NCI-H69 (cell line): ENCODE data around the gene RNGTT.
A peak's percentile ranks its signal among the peaks of the same experiment; 100 is the strongest.
"Not testable (repeated sequence)": the region's sequence is repeated elsewhere in the genome, so short reads cannot be mapped to it uniquely, and the experiment has no call there.

Experiments used
- DNase-seq: peaks from one replicate; lab custom pipeline; 2025; lab: John Stamatoyannopoulos, UW

The RNGTT gene

GRCh38 chr6:88970301-88970700, 6.9 kb upstream of the RNGTT start:
- no peak for DNase-seq

GRCh38 chr6:88969255-88969654, 5.8 kb upstream of the RNGTT start:
- not testable (repeated sequence) for DNase-seq

- DNase-seq: no peak
These were observed 4.5 kb upstream of the RNGTT start for GRCh38 chr6:88967891-88968290.

- peak; percentile 29 for DNase-seq
These were observed 2.3 kb upstream of the RNGTT start for GRCh38 chr6:88965691-88966090.

DNA sequence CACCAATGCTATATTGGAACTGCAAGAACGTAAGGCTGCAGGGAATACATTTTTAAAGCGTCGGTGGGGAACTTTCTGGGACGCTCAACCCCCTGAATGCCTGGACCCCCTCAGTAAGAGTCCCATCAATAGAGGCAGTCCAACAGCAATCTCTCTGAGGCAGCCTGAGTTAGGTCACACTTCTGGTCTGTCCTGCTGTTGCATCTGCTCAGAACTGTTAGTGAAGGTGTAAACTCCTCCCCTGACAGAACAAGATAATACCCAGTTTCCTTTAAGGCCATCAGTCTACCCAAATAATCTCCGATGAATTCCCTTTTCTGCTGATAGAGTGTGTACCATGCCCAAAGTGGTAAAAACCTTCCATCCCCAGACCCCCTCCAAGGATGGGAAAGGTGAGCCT, 1.1 kb upstream of the RNGTT start:
- peak; percentile 37 for DNase-seq

DNA sequence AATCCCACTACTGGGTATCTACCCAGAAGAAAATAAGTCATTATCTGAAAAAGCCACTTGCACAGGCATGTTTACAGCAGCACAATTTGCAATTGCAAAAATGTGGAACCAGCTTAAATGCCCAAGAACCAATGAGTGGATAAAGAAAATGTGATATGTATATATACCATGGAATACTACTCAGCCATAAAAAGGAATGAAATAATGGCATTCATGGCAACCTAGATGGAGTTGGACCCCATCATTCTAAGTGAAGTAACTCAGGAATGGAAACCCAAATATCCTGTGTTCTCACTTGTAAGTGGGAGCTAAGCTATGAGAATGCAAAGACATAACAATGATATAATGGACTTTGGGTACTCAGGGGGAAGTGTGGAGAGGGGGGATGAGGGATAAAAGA, 4.6 kb downstream of the RNGTT start:
- DNase-seq: no peak

GRCh38 chr6:88953550-88954386, 9.7 kb downstream of the RNGTT start:
- DNase-seq: no peak

- DNase-seq: peak; percentile 4
These were observed 11.2 kb downstream of the RNGTT start for GRCh38 chr6:88952065-88952704.

DNA sequence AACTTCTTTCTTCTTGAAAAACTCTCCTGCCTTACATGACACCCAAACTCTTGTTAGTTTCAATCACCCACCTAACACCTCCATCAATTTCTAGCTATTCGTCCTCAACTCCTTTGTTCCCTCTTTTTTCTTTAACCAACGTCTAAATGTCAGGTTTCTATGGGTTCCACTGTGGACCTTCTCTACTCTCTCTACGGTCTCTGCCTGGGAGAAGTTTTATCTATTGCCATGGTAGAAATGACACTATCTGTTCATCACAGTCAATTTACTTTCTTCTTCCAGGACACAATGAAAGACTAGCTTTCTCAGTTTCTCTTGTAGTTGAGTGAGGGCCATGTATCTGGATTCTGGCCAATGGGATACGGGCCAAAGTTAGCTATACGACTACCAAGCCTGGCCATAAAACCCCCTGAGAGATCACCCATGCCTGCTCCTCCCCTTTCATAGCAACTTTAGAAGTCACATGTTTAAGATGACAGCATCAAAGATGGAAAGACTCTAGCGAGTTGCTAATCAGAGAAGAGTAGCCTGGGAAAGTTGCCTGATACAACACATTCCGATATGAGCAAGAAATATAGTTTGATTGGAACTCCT, 17.9 kb downstream of the RNGTT start:
- no peak for DNase-seq

DNA sequence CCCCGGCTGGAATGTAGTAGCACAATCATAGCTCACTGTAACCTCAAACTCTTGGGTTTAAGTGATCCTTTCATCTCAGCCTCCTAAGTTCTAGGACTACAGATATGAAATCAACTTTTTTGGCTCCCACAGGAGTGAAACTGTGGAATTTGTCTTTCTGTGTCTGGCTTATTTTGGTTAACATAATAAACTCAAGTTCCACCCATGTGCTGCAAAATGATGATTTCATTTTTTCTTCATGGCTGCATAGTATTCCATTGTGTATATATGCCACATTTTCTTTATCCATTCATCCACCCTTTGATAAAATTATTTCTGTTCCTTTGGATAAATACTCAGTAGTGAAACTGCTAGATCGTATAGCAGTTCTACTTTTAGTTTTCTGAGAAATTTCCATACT, 29.9 kb downstream of the RNGTT start:
- DNase-seq: no peak

- not testable (repeated sequence) for DNase-seq
These were observed 31.4 kb downstream of the RNGTT start for GRCh38 chr6:88932019-88932418.

- no peak for DNase-seq
These were observed 40.5 kb downstream of the RNGTT start for GRCh38 chr6:88922775-88923548.

GRCh38 chr6:88921734-88922133, 41.7 kb downstream of the RNGTT start:
- DNase-seq: no peak

DNA sequence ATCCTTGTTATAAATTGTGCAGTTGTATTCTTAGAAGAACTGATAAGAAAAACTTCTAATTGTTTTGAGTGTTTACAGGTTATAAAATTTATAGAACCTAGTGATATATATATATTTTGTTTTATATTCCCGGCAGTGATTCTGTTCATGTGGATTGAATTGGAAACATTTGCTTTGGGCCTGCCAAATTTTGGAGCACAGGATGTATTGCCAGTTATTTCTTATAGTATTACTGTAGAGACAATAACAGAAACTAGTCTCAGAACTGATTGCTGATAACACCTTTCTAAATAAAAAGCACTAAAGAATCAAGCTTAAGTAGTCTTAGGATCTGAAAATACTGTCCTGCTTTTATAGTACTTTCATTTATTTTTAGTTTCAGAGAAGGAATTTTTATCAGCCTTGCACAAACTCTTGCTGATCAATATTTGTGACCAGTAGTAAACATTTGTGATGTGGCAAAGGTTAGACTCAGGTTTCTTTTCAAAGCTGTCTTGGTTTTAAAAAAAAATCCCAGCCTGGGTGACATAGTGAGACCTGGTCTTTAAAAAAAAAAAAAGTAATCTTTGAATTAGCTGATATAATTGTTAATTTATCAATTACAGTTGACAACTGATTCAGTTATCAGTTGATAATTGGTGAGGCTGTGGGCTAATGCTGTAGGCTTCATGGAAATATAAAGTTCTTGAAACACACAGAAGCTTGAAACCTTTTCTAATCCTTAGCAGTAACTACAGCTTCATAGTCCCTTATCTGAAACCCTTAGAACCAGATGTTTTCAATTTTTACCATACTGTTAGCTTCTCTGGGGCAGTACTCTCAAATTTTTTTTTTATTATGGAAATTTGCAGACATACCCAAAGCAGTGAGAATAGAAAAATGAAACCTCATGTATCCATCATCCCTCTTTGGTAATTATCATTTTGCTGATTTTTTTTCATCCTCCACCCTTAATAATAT, 42.4 kb downstream of the RNGTT start:
- no peak for DNase-seq

GRCh38 chr6:88920088-88920487, 43.3 kb downstream of the RNGTT start:
- no peak for DNase-seq

- no peak for DNase-seq
These were observed 44.4 kb downstream of the RNGTT start for GRCh38 chr6:88919032-88919431.

GRCh38 chr6:88916615-88917208, 46.7 kb downstream of the RNGTT start:
- DNase-seq: no peak

DNA sequence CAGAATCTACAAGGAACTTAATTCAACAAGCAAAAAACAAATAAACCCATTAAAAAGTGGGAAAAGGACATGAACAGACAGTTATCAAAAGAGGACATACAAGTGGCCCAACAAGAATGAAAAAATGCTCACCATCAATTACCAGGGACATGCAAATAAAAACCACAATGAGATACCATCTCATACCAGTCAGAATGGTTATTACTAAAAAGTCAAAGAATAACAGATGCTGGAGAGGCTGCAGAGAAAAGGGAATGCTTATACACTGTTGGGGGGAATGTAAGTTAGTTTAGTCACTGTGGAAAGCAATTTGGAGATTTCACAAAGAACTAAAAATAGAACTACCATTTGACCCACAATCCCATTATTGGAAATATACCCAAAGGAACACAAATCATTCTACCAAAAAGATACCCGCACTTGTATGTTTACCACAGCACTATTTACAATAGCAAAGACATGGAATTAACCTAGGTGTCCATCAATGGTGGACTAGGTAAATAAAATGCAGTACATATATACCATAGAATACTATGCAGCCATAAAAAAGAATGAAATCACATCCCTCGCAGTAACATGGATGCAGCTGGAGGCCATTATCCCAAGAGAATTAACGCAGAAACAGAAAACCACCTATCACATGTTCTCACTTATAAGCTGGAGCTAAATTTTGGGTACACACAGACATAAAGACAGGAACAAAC, 48.4 kb downstream of the RNGTT start:
- no peak for DNase-seq

- DNase-seq: no peak
These were observed 49.2 kb downstream of the RNGTT start for GRCh38 chr6:88914180-88914579.

DNA sequence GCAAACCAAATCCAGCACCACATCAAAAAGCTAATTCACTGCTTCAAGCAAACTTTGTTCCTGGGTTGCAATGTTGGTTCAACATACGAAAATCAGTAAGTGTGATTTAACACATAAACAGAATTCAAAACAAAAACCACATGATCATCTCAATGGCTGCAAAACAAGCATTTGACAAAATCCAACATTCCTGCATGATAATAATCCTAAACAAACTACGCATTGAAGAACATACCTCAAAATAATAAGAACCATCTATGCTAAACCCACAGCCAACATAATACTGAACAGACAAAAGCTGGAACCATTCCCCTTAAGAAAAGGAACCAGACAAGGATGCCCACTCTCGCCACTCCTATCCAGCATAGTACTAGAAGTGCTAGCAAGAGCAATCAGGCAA, 49.9 kb downstream of the RNGTT start:
- DNase-seq: no peak
